Renal pelvis (tissue), 4 donors: ENCODE data around the gene SLC25A42. TPM values are rescaled to one million over a fixed set of nuclear protein-coding genes. Genes with fewer than 3 reads are reported as not detected.

Experiments
- DNase-seq: peaks from one replicate; pipeline ENCODE4 v3.0.0-alpha.2; 2013
- polyA plus RNA-seq, 3 donors: library from polyadenylated mRNA; unstranded; fragments of 120-200 nt; gene quantifications; one replicate each; pipeline ENCODE4 v1.2.1, GENCODE V29; 2013; ENCODE audit not compliant: insufficient read length in 3 of 3

Gene SLC25A42
- polyA plus RNA-seq, 3 donors, result 22.3 to 26.8 (median 22.9) TPM

DNA sequence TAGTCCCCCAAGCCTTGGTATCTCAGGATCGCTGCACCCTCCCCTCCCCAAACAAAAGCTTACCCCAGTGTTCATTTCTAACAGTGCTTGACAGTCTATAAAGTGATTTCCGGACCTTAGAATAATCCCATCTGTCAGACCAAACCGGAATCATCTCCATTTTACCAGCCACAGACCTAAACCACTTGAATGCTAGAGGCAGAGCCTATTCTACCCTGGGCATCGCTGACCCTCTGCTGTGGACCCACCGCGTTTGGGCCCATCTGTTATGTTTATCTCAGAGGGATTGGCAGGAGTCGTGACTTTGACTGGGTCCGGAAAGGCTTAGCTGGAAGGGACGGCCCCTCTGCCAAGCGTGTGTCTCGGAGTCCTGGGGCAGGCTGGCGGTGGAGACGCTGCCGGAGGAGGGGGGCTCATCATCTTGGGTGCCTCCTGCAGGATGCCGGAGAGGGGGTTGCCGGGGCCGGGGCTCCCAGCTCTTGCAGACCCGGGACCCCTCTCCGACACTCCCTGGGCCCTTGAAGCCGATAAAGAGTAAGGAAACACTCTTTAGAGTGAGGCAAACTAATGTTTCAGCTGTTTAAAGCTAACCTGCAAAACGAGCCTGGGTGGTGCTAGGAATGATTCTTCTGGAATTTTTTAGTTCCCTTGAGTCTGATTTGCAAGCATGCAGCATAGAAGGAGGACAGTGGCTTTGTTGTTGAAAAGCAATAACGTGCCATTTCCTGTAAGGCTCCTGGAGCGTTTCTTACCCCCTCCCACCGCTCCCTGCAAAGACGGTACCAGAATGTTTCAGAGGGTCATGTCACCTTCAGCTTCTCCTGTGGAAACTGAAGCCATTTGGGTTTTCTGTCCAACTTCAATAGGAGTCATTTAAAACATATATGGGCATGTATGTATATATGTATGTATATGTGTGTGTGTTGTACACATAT lies 1.3 kb downstream of the SLC25A42 start:
- DNase-seq, result no peak

- DNase-seq, result no peak
Observed at GRCh38 chr19:19067276-19068072, 3.7 kb downstream of the SLC25A42 start.

DNA sequence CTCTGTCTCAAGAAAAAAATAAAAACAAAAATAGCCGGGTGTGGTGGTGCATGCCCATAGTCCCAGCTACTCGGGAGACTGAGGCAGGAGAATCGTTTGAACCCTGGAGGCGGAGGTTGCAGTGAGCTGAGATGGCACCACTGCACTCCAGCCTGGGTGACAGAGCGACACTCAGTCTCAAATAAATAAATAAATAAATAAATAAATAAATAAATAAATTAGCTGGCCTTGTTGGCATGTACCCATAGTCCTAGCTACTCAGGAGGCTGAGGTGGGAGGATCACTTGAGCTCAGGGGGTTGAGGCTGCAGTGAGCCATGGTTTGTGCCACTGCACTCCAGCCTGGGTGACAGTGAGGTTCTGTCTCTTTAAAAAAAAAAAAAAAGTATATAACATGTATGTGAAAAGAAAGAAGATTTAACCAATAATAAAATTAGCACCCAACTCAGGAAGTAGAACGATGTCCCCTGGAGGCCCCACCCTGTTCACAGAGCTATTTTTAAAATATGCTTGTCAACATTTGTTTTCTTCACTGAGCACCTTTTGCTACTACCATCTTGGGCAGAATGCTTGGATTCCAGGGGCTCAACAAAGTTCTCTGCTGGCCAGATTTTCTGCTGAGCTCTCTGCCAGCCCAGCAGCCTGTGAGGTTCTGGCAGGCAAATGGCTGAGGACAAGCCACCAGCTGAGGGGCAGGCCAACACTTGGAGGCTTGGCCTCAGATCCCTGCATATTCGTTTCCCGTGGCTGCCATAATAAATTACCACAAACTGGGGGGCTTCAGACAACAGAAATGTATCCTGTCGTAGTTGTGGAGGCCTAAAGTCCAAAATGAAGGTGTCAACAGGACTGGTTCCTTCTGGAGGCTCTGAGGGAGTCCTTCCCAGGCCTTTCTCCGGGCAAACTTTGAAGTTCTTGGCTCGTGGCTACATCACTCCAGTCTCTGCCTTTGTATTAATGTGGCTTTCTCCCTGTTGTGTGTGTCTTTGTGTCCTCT lies 5.2 kb downstream of the SLC25A42 start:
- DNase-seq, result no peak

DNA sequence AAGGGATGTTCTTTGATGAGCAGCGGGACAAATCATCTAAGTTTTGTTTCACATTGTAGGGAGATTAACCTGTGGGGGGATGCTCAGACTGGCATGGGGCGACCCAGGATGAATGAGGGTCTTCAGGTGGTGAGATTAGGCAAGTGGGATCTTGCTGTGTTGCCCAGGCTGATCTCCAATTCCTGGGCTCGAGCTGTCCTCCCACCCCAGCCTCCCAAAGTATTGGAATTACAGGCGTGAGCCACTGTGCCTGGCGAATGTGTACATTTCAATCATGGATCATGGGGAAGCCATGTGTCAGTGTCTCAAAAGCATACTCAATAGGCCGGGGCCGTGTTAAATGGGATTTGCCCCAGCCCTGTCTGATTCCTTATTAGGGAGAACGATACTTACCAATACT lies 8.1 kb downstream of the SLC25A42 start:
- no peak for DNase-seq

DNA sequence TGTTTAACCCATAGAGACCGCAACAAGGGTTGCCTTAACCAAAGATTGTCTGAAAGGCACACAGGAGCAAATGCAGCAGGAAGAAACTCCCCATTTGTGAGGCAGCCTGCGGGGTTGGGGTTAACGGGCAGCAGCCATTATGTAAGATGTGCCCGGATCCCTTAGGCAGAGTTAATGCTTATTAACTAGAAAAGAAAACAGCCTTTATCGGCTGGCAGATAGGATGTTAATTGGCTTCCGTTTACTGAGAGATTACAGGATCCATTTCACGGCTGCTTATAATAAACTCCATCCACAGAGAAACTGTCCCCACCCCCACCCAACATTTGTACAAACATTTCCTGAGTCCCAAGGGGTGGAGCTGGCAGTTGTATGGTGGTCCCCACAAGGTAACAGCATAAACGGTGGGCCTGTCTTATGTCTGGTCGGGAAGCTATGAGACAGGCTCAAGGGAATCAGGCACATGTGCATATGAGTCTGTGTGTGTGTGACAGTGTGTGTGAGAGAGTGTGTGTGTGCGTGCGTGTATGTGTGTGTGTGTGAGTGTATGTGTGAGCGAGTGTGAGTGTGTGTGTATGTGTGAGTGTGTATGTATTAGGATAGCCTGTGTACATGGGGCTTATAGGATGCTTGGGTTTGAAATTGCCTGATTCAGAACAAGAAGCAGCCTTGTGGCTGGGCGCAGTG lies 10.5 kb downstream of the SLC25A42 start:
- no peak for DNase-seq

- DNase-seq, result no peak
Observed at GRCh38 chr19:19075126-19075525, 11.3 kb downstream of the SLC25A42 start.

DNA sequence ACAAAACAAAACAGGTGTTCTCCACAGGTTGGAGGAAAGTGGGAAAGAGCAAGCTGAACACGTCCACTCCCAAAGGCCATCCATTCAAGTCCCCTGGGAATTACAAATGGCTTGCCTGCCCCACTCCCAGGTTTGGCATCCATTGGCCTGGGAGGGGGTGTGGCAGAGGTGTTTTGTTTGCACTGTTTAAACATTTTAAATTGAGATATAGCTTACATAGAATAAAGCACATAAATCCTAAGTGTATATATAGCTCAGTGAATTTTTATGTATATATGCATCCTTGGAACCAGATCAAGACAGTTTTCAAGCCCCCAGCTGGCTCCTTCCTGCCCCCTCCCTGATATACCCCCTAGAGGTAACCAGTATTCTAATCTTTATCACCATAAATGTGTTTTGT lies 12.7 kb downstream of the SLC25A42 start:
- DNase-seq, result no peak

DNA sequence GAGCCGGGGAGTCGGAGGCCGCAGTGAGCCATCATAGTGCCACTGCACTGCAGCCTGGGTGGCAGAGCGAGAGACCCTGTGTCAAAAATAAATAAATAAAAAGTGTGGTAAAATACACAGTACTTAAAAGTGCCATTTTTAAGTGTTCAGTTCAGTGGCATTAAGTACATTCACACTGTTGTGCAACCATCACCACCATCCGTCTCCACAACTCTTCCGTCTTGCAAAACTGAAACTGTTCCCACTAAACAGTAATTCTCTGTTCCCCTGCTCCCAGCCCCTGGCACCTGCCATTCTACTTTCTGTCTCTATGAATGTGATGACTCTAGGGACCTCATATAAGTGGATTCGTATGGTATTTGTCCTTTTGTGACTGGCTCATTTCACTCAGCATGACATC lies 13.3 kb downstream of the SLC25A42 start:
- DNase-seq, result no peak

- DNase-seq, result no peak
Observed at GRCh38 chr19:19078801-19079200, 15.0 kb downstream of the SLC25A42 start.

GRCh38 chr19:19079571-19079970 lies 15.8 kb downstream of the SLC25A42 start:
- no peak for DNase-seq

DNA sequence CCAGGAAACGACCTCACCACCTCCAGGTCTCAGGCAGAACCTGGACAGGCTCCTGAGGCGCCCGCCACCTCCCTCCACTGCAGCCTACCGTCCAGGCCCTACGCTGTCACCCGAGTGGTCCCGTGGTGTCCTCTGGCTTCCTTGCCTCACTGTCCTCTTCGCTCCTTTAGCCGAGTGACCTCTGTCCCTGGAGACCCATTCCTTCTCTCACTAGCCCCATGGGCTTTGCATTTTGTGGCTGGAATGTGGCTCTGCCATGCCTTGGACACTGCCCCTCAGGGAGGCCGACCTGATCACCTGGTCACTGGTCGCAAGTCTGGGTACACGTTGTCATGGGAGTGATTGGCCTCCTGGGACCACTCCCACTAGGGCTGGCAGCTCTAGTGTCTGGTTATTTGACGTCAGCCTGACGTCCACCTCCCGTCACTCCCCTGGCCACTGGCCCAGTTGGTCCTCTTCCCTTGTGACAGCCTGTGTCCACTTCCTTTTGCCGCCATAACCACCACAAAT lies 17.9 kb downstream of the SLC25A42 start:
- no peak for DNase-seq

DNA sequence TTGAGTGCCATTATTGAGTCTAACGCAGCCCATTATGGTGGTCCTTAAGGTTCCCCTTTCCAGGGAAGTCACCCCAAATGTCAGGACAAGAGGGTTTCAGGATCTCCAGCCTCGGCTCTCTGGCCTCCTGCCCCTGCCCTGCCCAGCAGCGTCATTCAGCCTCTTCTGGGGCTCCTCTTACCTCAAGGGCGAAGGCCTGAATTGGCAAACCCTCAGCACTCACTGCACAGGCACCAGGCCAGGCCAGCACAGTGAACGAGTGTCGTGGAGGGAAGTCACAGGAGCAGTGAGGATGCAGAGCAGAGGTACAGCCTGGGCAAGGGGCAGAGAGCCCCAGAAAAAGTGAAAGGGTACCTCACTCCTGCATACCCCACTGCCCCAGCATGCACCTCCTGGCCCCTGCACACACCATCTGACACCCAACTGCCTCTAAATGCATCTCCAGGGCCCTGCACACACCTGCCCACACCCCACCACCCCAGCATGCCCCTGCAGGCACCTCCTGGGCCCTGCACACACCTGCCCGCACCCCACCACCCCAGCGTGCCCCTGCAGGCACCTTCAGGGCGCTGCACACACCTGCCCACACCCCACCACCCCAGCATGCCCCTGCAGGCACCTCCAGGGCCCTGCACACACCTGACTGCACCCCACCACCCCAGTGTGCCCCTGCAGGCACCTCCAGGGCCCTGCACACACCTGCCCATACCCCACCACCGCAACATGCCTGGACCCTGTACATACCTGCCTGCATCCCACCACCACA lies 19.8 kb downstream of the SLC25A42 start:
- no peak for DNase-seq

DNA sequence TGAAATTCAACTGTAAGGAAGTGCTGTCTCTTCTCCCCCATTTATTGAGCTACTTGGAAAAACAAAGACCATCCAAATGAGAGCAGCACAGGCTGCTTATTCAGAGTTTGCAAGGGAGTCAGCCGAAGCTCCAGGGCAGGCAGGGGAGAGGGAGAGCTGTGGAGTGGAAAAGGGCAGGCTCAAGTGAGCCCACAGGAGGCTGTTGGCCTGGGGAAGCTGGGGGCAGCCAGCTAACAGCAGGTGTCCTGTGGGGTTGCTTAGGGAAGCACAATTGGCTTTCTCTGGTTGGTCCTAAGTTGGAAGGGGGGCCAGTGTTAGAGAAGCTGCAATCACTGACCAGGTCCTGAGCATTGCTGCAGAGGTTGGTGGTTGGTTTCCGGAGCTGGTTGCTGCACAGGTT lies 23.9 kb downstream of the SLC25A42 start:
- no peak for DNase-seq

DNA sequence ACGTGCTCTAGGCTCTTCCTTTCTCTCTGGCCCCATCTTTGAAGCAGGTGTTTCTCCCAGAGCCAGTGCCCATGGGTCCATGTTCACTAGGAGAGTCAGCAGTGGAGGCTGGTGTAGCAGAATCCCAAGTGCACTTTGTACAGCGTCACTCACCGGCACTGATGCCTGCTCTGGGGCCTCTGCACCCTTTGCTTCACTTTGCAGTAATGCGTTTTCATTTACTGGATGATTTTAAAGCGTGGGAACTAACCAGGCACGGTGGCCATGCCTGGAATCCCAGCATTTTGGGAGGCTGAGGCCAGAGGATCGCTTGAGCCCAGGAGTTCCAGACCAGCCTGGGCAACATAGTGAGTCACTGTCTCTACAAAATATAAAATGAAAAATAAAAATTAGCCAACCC lies 30.7 kb downstream of the SLC25A42 start:
- DNase-seq, result no peak

GRCh38 chr19:19095691-19096090 lies 31.9 kb downstream of the SLC25A42 start:
- DNase-seq, result no peak

GRCh38 chr19:19096641-19097627 lies 33.1 kb downstream of the SLC25A42 start:
- DNase-seq, result no peak

DNA sequence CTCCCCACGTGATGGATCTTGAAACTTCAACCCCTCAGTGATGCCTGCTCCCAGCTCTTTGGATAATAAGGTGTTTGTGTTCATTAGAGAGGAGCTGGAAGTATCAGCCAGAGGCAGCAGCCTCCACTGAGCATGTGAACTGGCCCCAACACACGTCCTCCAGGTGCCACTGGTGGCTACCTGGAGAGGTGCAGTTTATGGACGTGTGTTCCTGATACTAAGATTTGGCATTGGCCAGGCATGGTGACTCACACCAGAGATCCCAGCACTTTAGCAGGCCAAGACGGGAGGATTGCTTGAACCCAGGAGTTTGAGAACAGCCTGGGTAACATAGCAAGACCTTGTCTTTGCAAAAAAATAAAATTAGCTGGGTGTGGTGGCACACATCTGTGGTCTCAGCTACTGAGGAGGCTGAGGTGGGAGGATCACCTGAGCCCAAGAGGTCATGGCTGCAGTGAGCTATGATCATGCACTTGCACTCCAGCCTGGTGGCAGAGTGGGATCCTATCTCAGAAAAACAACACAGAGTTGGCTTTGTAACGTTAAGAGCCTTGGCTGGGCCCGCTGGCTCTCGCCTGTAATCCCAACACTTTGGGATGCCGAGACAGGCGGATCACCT lies 34.4 kb downstream of the SLC25A42 start:
- DNase-seq, result no peak
